K562 (cell line): ENCODE results near the gene KIF17. TPM values are rescaled to one million over a fixed set of nuclear protein-coding genes. Genes with fewer than 3 reads are reported as not detected.

Source experiments
- ATAC-seq: fragments of 200-7000 bp; cut with Tn5 transposase; 3 replicates; pipeline ENCODE4 v1.9.1; 2020; ENCODE audit warnings: moderate library complexity
- BruUV-seq: library from RNA; stranded (reverse); fragments of 400-500 nt; replicated peaks from 2 replicates; lab custom pipeline; 2021; lab: Mats Ljungman, UMichigan
- CTCF ChIA-PET: fragments of 300-600 bp; formaldehyde crosslinking; extraction: SDS; loops from one replicate; lab custom pipeline; 2021; ENCODE audit warnings: low intra/inter-chr PET ratio; lab: Yijun Ruan, JAX
- POLR2A ChIA-PET: fragments of 300-600, 350-650 bp; sonication (Branson Sonifier 250); formaldehyde crosslinking; extraction: SDS; loops from one replicate; lab custom pipeline; 2021; ENCODE audit warnings: antibody characterized with exemption, inconsistent platforms; lab: Yijun Ruan, JAX
- DNase-seq, 4 experiments: peaks; one replicate each; pipeline versions ENCODE4 v3.0.0 to v3.0.0-alpha.2; 2011 to 2018; ENCODE audit warnings: low spot score in 3 of 4, mixed read lengths in 3 of 4; ENCODE audit errors: extremely low read depth in 1 of 4
- FAIRE-seq: peaks from 2 replicates; lab custom pipeline; 2011; peaks lifted over from hg19 to GRCh38; lab: Jason Lieb, UNC
- H2AFZ ChIP-seq: 2 replicates; pipeline ENCODE4 v1.6.0; 2011; ENCODE audit warnings: low read depth, low read length, control low read depth, inconsistent platforms
- H3K27ac ChIP-seq: fragments of 200-600 bp; 3 replicates; pipeline ENCODE4 v1.8.0; 2011; ENCODE audit warnings: low read depth, mild to moderate bottlenecking, control low read depth, inconsistent platforms, low read length, moderate library complexity, mixed read lengths; ENCODE audit errors: extremely low read depth
- H3K27me3 ChIP-seq, 2 experiments: fragments of 300-600 bp in 1 of 2; 2 replicates in 1 of 2; 3 replicates in 1 of 2; pipeline versions ENCODE4 v1.6.0 to v1.8.0; 2011; ENCODE audit warnings: inconsistent platforms in 2 of 2, low read length in 2 of 2, mild to moderate bottlenecking in 1 of 2, mixed read lengths in 1 of 2, moderate library complexity in 1 of 2; ENCODE audit not compliant: control insufficient read depth in 2 of 2, insufficient read depth in 2 of 2
- H3K36me3 ChIP-seq: fragments of 300-600 bp; 3 replicates; pipeline ENCODE4 v1.8.0; 2011; ENCODE audit warnings: mild to moderate bottlenecking, low read length, inconsistent platforms; ENCODE audit not compliant: control insufficient read depth, insufficient read depth
- H3K4me1 ChIP-seq, 2 experiments: fragments of 200-600 bp in 1 of 2; replicated peaks in 1 of 2; 2 replicates in 1 of 2; 3 replicates in 1 of 2; pipeline versions ENCODE4 v1.5.1 to v1.8.0; 2011; ENCODE audit warnings: inconsistent platforms in 2 of 2, low read length in 2 of 2, mild to moderate bottlenecking in 1 of 2, mixed read lengths in 1 of 2, moderate library complexity in 1 of 2; ENCODE audit not compliant: control insufficient read depth in 2 of 2, insufficient read depth in 2 of 2
- H3K4me2 ChIP-seq: 2 replicates; pipeline ENCODE4 v1.6.1; 2011; ENCODE audit warnings: low read length, control low read depth, inconsistent platforms, mixed read lengths; ENCODE audit not compliant: insufficient read depth
- H3K4me3 ChIP-seq: fragments of 200-600 bp; sonication (generic), shearing (Covaris generic); 2 replicates; pipeline ENCODE4 v1.5.1; 2016; ENCODE audit warnings: control low read depth, inconsistent platforms
- H3K79me2 ChIP-seq: fragments of 200-600 bp; 3 replicates; pipeline ENCODE4 v1.8.0; 2011; ENCODE audit warnings: low read length, inconsistent platforms; ENCODE audit not compliant: control insufficient read depth, insufficient read depth
- H3K9ac ChIP-seq, 2 experiments: 2 replicates each; pipeline versions ENCODE4 v1.6.0 to v1.6.1; 2011; ENCODE audit warnings: low read depth in 2 of 2, low read length in 2 of 2, control low read depth in 1 of 2, inconsistent platforms in 1 of 2, mild to moderate bottlenecking in 1 of 2, mixed read lengths in 1 of 2; ENCODE audit not compliant: insufficient read depth in 1 of 2
- H3K9me1 ChIP-seq: one replicate; pipeline ENCODE4 v1.6.0; 2011; ENCODE audit warnings: inconsistent platforms, mild to moderate bottlenecking, low read length, moderate library complexity; ENCODE audit not compliant: control insufficient read depth, insufficient read depth
- H3K9me3 ChIP-seq: replicated peaks from 2 replicates; pipeline ENCODE4 v1.5.1; 2011; ENCODE audit warnings: low read depth, low read length, inconsistent platforms; ENCODE audit not compliant: control insufficient read depth, insufficient read depth
- H4K20me1 ChIP-seq: replicated peaks from 2 replicates; pipeline ENCODE4 v1.6.1; 2011; ENCODE audit warnings: low read length, inconsistent platforms, mixed read lengths; ENCODE audit not compliant: control insufficient read depth, insufficient read depth
- CBFA2T3 ChIP-seq: fragments of 450-650 bp; IDR thresholded peaks from 2 replicates; pipeline ENCODE4 v1.6.1; 2017
- ELF2 ChIP-seq: fragments of 250-450 bp; sonication (Bioruptor Pico); IDR thresholded peaks from 2 replicates; pipeline ENCODE4 v1.5.0; 2021; ENCODE audit warnings: mild to moderate bottlenecking
- FOS ChIP-seq: IDR thresholded peaks from 3 replicates; pipeline ENCODE4 v1.6.1; 2011; ENCODE audit not compliant: insufficient read length; ENCODE audit errors: extremely low read depth
- FOSL1 ChIP-seq: fragments of 200-800 bp; sonication (Bioruptor generic); conservative IDR thresholded peaks from 2 replicates; pipeline ENCODE4 v1.6.1; 2016; ENCODE audit warnings: missing genetic modification characterization, missing compliant biosample characterization
- JUND ChIP-seq, 2 experiments: IDR thresholded peaks; 2 replicates in 1 of 2; 3 replicates in 1 of 2; pipeline ENCODE4 v1.6.1; 2011; ENCODE audit warnings: borderline replicate concordance in 2 of 2, low read depth in 2 of 2, low read length in 2 of 2, improper control_type of control experiment in 1 of 2, missing biosample characterization in 1 of 2, missing genetic modification characterization in 1 of 2, missing genetic modification reagents in 1 of 2
- KAT8 ChIP-seq: fragments of 450-650 bp; IDR thresholded peaks from 2 replicates; pipeline ENCODE4 v1.6.1; 2016; ENCODE audit warnings: low read depth, mild to moderate bottlenecking
- MAFG ChIP-seq: fragments of 450-650 bp; conservative IDR thresholded peaks from 2 replicates; pipeline ENCODE4 v1.6.1; 2016; ENCODE audit warnings: missing genetic modification characterization, missing compliant biosample characterization
- RBBP5 ChIP-seq: fragments of 200-600 bp; sonication (generic); IDR thresholded peaks from 2 replicates; pipeline ENCODE4 v1.6.1; 2012; ENCODE audit warnings: borderline replicate concordance, mild to moderate bottlenecking, low read length, control low read depth, inconsistent platforms; ENCODE audit not compliant: insufficient read depth, poor library complexity, severe bottlenecking
- RBM25 ChIP-seq: fragments of 200-400 bp; formaldehyde crosslinking; IDR thresholded peaks from 2 replicates; pipeline ENCODE4 v1.6.1; 2018; ENCODE audit warnings: low read length, low read depth, moderate library complexity; ENCODE audit not compliant: severe bottlenecking
- SMAD4 ChIP-seq: fragments of 250-450 bp; sonication (Bioruptor Pico); conservative IDR thresholded peaks from 2 replicates; pipeline ENCODE4 v1.8.0; 2021; ENCODE audit warnings: inconsistent platforms, mild to moderate bottlenecking, moderate library complexity
- ZNF140 ChIP-seq: fragments of 250-450 bp; sonication (Bioruptor Pico); IDR thresholded peaks from 2 replicates; pipeline ENCODE4 v1.8.0; 2021; ENCODE audit warnings: moderate library complexity, mild to moderate bottlenecking, inconsistent platforms
- WGBS: fragments of 100-300 bp; shearing (Covaris generic); methylation state at CpG from one replicate; pipeline ENCODE4 v1.1.6; 2016; ENCODE audit warnings: low coverage, mixed read lengths; ENCODE audit not compliant: insufficient coverage; ENCODE audit errors: missing lambda C conversion rate; 5-methylcytosine and 5-hydroxymethylcytosine counted together
- in situ Hi-C: fragments of 300-500 bp; cut with MboI; formaldehyde crosslinking; loops from 4 replicates; pipeline ENCODE4 v1.15.0; 2018; ENCODE audit warnings: inconsistent platforms, mixed read lengths
- intact Hi-C: fragments of 100-400 bp; cut with micrococcal nuclease; formaldehyde crosslinking; loops from 2 replicates; pipeline ENCODE4 v1.14.2; 2022
- polyA plus RNA-seq, 8 experiments: library from polyadenylated mRNA; depleted of rRNA in 4 of 8; stranded (reverse) in 5 of 8; unstranded in 3 of 8; fragments of >200 nt; fragmentation: Nextera tagmentation in 2 of 8; fragmentation: Illumina TruSeq in 1 of 8; extraction: Ambion mirVana in 2 of 8; extraction: Trizol in 1 of 8; gene quantifications; 2 replicates each; pipeline versions ENCODE4 v1.2.1 to v1.2.3, GENCODE V29; 2011 to 2014; ENCODE audit warnings: inconsistent platforms in 1 of 8, missing spikeins in 1 of 8
- total RNA-seq, 7 experiments: library from RNA; depleted of rRNA in 6 of 7; stranded (reverse); fragments of >200 nt in 6 of 7; fragmentation: Illumina TruSeq in 2 of 7; extraction: Trizol in 2 of 7; gene quantifications; 2 replicates each; pipeline versions ENCODE4 v1.2.1 to v1.2.3, GENCODE V29; 2011 to 2021; ENCODE audit warnings: low replicate concordance in 1 of 7

KIF17 gene
- total and polyA plus RNA-seq, 9 of the 15 experiments (the other 6 are each of a cell fraction or from before 2014, with no cell fraction given): 0.04 to 0.47 (median 0.18) TPM; not detected in 5

GRCh38 chr1:20705203-20705755 lies 12.5 kb downstream of the KIF17 start:
- ChIA-PET CTCF (no interaction called here), POLR2A (interaction anchor here (1.2 to 1.3 kb wide), 2 partner anchors 9 to 43 kb away, joined by 3 read pairs; no protein-coding TSS in a partner anchor)
- H3K79me2 ChIP-seq: no peaks in the 10 kb centered on the region
- H3K27ac ChIP-seq: no peak overlapping the region
- intact Hi-C loops (no loop called here), in situ Hi-C loops (loop anchor here (10.0 kb wide), 1 partner anchor 660 kb away; no protein-coding TSS in a partner anchor)
- H3K9me1 ChIP-seq: peaks cover 2% of the 10 kb centered on the region
- H3K9ac ChIP-seq: no peak overlapping the region
- peaks cover 7 to 31% of the 10 kb centered on the region in 2 experiments; a peak in 4 of 5 replicates for H3K27me3 ChIP-seq
- peak overlapping the region; percentile 35; the same call in 1 of the 2 replicates for H2AFZ ChIP-seq
- FAIRE-seq (peak; percentile 6), ATAC-seq (peak; percentile 58), DNase-seq (peak in 1 of 4 experiments; percentile 50)
- no peaks in the 10 kb centered on the region; the same call in 1 of the 2 replicates for H3K9me3 ChIP-seq
- peaks cover 5% of the 10 kb centered on the region; the same call in 1 of the 2 replicates for H4K20me1 ChIP-seq
- no peaks in the 10 kb centered on the region for H3K36me3 ChIP-seq
- WGBS: 19% methylated on average over 15 of the region's 15 CpGs
- H3K4me3 ChIP-seq: no peak overlapping the region
- TF ChIP-seq JUND (IDR thresholded peaks at IDR 0.05; ENCODE audit: borderline replicate concordance, low read depth, low read length) (peak; percentile 35; the same call in 1 of the 2 replicates), JUND (tag; IDR thresholded peaks at IDR 0.05; ENCODE audit: borderline replicate concordance, low read depth, low read length) (peak; percentile 36; the same call in 1 of the 3 replicates), FOS (no peak), KAT8 (no peak), RBBP5 (peak; percentile 10), SMAD4 (peak; percentile 74), ZNF140 (CRISPR knock-in tag) (no peak), MAFG (tag) (0 out of 2 replicates have a peak, but pooled peaks have one; percentile 18), FOSL1 (tag) (peak; percentile 49), RBM25 (no peak), CBFA2T3 (0 out of 2 replicates have a peak, but pooled peaks have one; percentile 20), ELF2 (CRISPR knock-in tag) (no peak)
- BruUV-seq: no TSS peak
- H3K4me1 ChIP-seq: peaks cover 2 to 17% of the 10 kb centered on the region in 2 experiments; a peak in 3 of 5 replicates
- no peak overlapping the region for H3K4me2 ChIP-seq
